Activated CD8-positive, alpha-beta T cell treated with anti-CD3 and anti-CD28 coated beads, Interleukin-2, amount 10 ng/mL, durations not matched to agents 7 days and 5 days (primary cell): ENCODE results near the gene BMPR1B. TPM values are rescaled to one million over a fixed set of nuclear protein-coding genes. Genes with fewer than 3 reads are reported as not detected.

Experiments
- ATAC-seq: fragments of 150-1000 bp; cut with Tn5 transposase; one replicate; pipeline ENCODE4 v1.10.0; 2021; ENCODE audit warnings: moderate library complexity
- CTCF ChIA-PET: fragments of 350-600 bp; sonication (Branson Sonifier 250); formaldehyde crosslinking; loops from one replicate; lab custom pipeline; 2021; ENCODE audit warnings: antibody characterized with exemption; lab: Charles Lee
- POLR2A ChIA-PET: fragments of 350-600 bp; sonication (Branson Sonifier 250); formaldehyde crosslinking; loops from one replicate; lab custom pipeline; 2021; ENCODE audit warnings: antibody characterized with exemption; lab: Charles Lee
- DNase-seq: peaks from one replicate; pipeline ENCODE4 v3.0.0-alpha.2; 2020
- H3K27ac Mint-ChIP-seq: one replicate; pipeline ENCODE4 v1.8.0; 2021; ENCODE audit warnings: mild to moderate bottlenecking, mixed read lengths
- H3K27me3 Mint-ChIP-seq: one replicate; pipeline ENCODE4 v1.8.0; 2021; ENCODE audit warnings: low read depth, mixed read lengths
- H3K36me3 Mint-ChIP-seq: one replicate; pipeline ENCODE4 v1.8.0; 2021; ENCODE audit warnings: low read depth, mixed read lengths
- H3K4me1 Mint-ChIP-seq: one replicate; pipeline ENCODE4 v1.8.0; 2021; ENCODE audit warnings: low read depth, mixed read lengths
- H3K4me3 Mint-ChIP-seq: one replicate; pipeline ENCODE4 v1.8.0; 2021; ENCODE audit warnings: mild to moderate bottlenecking, mixed read lengths
- H3K9me3 Mint-ChIP-seq: one replicate; pipeline ENCODE4 v1.8.0; 2022; ENCODE audit warnings: mixed read lengths; ENCODE audit not compliant: insufficient read depth
- total RNA-seq, 2 experiments: library from RNA; stranded (reverse); gene quantifications; one replicate each; pipeline ENCODE4 v1.2.3, GENCODE V29; 2021

Gene BMPR1B
- total RNA-seq, 2 experiments from 2014 or later, result not detected

DNA sequence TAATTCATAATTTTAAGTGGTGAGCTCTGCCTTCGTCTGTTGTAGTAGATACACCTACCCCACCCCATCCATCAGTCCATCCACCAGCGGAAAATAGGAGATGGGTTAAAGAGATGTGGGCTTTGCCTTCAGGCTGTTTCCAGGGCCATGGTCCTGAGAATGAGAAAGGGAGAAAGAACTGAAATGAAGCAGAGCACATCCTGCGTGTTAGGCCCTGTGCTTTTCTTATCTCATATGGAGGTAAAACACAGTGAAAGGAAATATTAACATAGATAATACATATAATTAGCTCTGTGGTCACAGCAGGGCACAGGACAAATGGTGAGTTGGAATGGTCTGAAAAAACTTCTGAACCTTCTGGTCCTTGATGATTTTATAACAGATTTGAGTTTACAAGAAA is 393.5 kb downstream of the BMPR1B start:
- DNase-seq (no peak), ATAC-seq (no peak)
- H3K36me3 Mint-ChIP-seq, result peaks cover 4% of the 10 kb centered on the region
- H3K4me3 Mint-ChIP-seq, result no peak overlapping the region
- ChIA-PET CTCF (no interaction called here), POLR2A (no interaction called here)
- H3K27ac Mint-ChIP-seq, result no peak overlapping the region
- peaks cover 27% of the 10 kb centered on the region for H3K4me1 Mint-ChIP-seq
- peaks cover 3% of the 10 kb centered on the region for H3K27me3 Mint-ChIP-seq
- H3K9me3 Mint-ChIP-seq, result no peaks in the 10 kb centered on the region

- Mint-ChIP-seq H3K27me3 (no peaks in the 10 kb centered on the region), H3K27ac (no peak overlapping the region), H3K9me3 (no peaks in the 10 kb centered on the region), H3K36me3 (peaks cover 4% of the 10 kb centered on the region), H3K4me1 (peaks cover 34% of the 10 kb centered on the region), H3K4me3 (no peak overlapping the region)
- no peak for ATAC-seq
- POLR2A ChIA-PET, result no interaction called here
- no peak for DNase-seq
- CTCF ChIA-PET, result no interaction called here
These were observed 395.4 kb downstream of the BMPR1B start for GRCh38 chr4:95153182-95153581.

- DNase-seq (peak; percentile 29), ATAC-seq (peak; percentile 87)
- H3K36me3 Mint-ChIP-seq, result peaks cover 4% of the 10 kb centered on the region
- H3K4me1 Mint-ChIP-seq, result peaks cover 32% of the 10 kb centered on the region
- H3K9me3 Mint-ChIP-seq, result no peaks in the 10 kb centered on the region
- ChIA-PET CTCF (interaction anchor here (0.9 to 4.1 kb wide), 3 partner anchors 8 to 30 kb away, joined by 3 to 35 read pairs (median 3); no protein-coding TSS in a partner anchor), POLR2A (no interaction called here)
- peaks cover 5% of the 10 kb centered on the region for H3K27me3 Mint-ChIP-seq
- peak overlapping the region; percentile 61 for H3K4me3 Mint-ChIP-seq
- peak overlapping the region; percentile 92 for H3K27ac Mint-ChIP-seq
These were observed 398.1 kb downstream of the BMPR1B start for GRCh38 chr4:95155759-95156451.

DNA sequence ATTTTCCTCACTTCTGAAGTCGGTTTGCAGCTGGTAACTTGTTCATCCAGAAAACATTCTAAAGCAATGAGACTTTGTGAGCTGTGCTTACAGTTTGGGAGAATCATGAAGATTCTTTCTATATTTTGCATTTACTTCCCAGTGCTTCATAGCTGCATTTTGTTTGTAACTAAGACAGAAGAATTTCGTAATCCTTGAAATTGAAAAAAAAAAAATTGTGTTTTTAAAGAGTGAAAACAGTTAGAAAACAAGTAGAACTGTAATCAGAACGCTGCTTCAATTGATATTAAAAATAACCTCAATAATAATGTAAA is 398.7 kb downstream of the BMPR1B start:
- Mint-ChIP-seq H3K36me3 (peaks cover 4% of the 10 kb centered on the region), H3K27me3 (peaks cover 5% of the 10 kb centered on the region), H3K27ac (peak overlapping the region; percentile 92), H3K4me3 (peak overlapping the region; percentile 61), H3K9me3 (no peaks in the 10 kb centered on the region), H3K4me1 (peaks cover 32% of the 10 kb centered on the region)
- DNase-seq, result no peak
- peak; percentile 6 for ATAC-seq
- ChIA-PET POLR2A (no interaction called here), CTCF (interaction anchor here (0.9 to 4.1 kb wide), 3 partner anchors 8 to 31 kb away, joined by 3 to 35 read pairs (median 3); no protein-coding TSS in a partner anchor)

- Mint-ChIP-seq H3K27ac (no peak overlapping the region), H3K27me3 (peaks cover 5% of the 10 kb centered on the region), H3K4me1 (peaks cover 32% of the 10 kb centered on the region), H3K4me3 (no peak overlapping the region), H3K9me3 (no peaks in the 10 kb centered on the region), H3K36me3 (peaks cover 4% of the 10 kb centered on the region)
- POLR2A ChIA-PET, result no interaction called here
- CTCF ChIA-PET, result interaction anchor here (4.1 kb wide), 1 partner anchor 10 kb away, joined by 35 read pairs; no protein-coding TSS in a partner anchor
- DNase-seq (no peak), ATAC-seq (no peak)
These were observed 399.8 kb downstream of the BMPR1B start for GRCh38 chr4:95157596-95157995.

- Mint-ChIP-seq H3K36me3 (peaks cover 4% of the 10 kb centered on the region), H3K9me3 (no peaks in the 10 kb centered on the region), H3K27ac (no peak overlapping the region), H3K4me1 (peaks cover 32% of the 10 kb centered on the region), H3K4me3 (no peak overlapping the region), H3K27me3 (peaks cover 8% of the 10 kb centered on the region)
- POLR2A ChIA-PET, result no interaction called here
- CTCF ChIA-PET, result interaction anchor here (4.1 kb wide), 1 partner anchor 9 kb away, joined by 35 read pairs; no protein-coding TSS in a partner anchor
- DNase-seq (no peak), ATAC-seq (no peak)
These were observed 400.3 kb downstream of the BMPR1B start for GRCh38 chr4:95158045-95158444.

DNA sequence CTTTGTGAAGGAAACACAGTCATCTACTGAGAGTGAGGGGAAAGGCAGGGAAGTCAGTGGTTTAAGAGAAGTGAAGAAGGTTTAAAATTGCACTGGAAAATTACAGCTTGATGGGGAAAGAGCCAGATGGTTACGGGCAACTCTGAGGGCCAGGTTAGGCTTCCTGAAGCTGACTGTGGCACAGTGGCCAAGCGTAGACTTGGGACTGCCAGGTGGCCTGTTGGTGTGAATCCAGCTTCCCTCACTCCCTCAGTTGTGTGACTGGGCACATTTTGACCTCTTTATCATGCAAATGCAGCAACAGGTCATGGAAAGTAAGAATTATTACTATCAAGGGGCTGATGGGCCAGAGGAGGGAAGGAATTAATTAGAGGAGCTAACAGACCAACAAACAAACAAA is 400.9 kb downstream of the BMPR1B start:
- ChIA-PET POLR2A (no interaction called here), CTCF (no interaction called here)
- Mint-ChIP-seq H3K9me3 (no peaks in the 10 kb centered on the region), H3K27me3 (peaks cover 8% of the 10 kb centered on the region), H3K27ac (no peak overlapping the region), H3K4me1 (peaks cover 32% of the 10 kb centered on the region), H3K36me3 (peaks cover 4% of the 10 kb centered on the region), H3K4me3 (no peak overlapping the region)
- ATAC-seq (no peak), DNase-seq (no peak)

DNA sequence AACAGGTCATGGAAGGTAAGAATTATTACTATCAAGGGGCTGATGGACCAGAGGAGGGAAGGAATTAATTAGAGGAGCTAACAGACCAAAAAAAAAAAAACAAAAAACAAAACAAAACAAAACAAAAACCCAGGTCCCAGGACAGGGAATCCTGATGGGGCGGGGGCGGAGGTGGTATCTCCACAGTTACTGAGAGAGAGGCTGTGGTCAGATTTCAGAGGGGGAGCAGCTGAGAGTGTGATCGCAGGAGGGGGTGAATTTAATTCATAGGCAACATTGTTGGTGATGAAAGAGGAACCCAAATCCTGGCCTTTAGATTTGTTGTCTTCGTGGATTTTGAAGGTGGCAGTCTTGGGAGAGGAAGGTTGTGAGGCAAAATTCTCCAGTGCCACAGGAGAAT is 401.6 kb downstream of the BMPR1B start:
- no peak for DNase-seq
- ChIA-PET POLR2A (no interaction called here), CTCF (no interaction called here)
- no peaks in the 10 kb centered on the region for H3K9me3 Mint-ChIP-seq
- H3K27me3 Mint-ChIP-seq, result peaks cover 8% of the 10 kb centered on the region
- no peak for ATAC-seq
- H3K36me3 Mint-ChIP-seq, result peaks cover 4% of the 10 kb centered on the region
- no peak overlapping the region for H3K4me3 Mint-ChIP-seq
- H3K4me1 Mint-ChIP-seq, result peaks cover 30% of the 10 kb centered on the region
- no peak overlapping the region for H3K27ac Mint-ChIP-seq

GRCh38 chr4:95161781-95162469 is 404.2 kb downstream of the BMPR1B start:
- H3K9me3 Mint-ChIP-seq, result no peaks in the 10 kb centered on the region
- CTCF ChIA-PET, result no interaction called here
- ATAC-seq, result no peak

DNA sequence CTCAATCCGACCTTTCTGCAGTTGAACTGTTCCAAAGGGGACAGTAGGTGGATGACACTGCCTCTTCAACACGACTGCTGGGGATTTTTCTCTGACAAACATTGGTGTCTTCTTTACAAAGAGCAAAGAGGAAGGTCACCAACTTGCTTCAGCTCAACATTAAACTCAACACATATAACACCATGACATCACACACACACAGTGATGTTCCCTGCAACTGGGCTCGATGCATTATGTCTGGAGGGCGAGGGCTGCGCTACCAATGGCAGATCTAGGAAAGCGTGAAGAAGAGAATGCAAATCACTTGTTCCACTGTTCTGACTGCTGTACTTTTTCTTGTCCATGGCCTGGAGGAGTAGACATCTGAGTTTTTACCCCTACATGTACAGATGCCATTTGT is 405.1 kb downstream of the BMPR1B start:
- Mint-ChIP-seq H3K9me3 (no peaks in the 10 kb centered on the region), H3K4me1 (peaks cover 8% of the 10 kb centered on the region), H3K27me3 (peaks cover 8% of the 10 kb centered on the region), H3K4me3 (no peak overlapping the region), H3K27ac (no peak overlapping the region), H3K36me3 (no peaks in the 10 kb centered on the region)
- no peak for ATAC-seq
- no peak for DNase-seq
- POLR2A ChIA-PET, result no interaction called here
- CTCF ChIA-PET, result no interaction called here

More at GRCh38 chr4:95161781-95162469, 404.2 kb downstream of the BMPR1B start:
- POLR2A ChIA-PET, result no interaction called here
- Mint-ChIP-seq H3K27ac (no peak overlapping the region), H3K4me1 (peaks cover 8% of the 10 kb centered on the region), H3K36me3 (no peaks in the 10 kb centered on the region), H3K4me3 (no peak overlapping the region), H3K27me3 (peaks cover 8% of the 10 kb centered on the region)
- no peak for DNase-seq

DNA sequence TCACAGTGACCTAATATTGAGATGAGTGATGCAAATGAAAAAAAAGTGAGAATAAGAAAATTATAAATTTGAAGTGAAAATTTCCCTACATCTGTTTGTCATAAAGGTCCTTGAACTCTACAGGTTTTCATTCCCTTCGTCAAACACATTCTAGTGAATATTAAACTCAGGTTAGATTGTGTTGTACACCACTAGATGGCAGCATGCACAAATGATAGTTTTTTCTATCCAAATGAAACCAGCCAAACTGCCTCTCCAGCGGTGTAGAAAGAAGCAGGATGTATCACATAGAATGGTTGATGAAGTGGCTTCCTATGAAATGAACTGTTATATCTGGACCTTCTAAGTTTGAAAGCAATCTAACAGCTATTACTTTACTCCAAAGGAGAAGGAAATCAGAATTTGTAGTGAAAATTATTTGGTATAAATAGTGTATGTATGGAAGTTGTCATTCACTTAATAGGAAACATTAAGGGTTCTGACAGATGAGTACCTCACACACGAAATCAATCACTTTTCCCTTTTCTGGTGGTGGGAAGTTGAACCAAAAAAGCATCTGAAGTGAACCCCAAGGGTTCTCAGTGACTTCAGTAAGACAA is 408.3 kb downstream of the BMPR1B start:
- ATAC-seq, result peak; percentile 80
- ChIA-PET POLR2A (interaction anchor here (0.9 kb wide), 1 partner anchor 27 kb away, joined by 3 read pairs; no protein-coding TSS in a partner anchor), CTCF (interaction anchor here (0.7 to 6.0 kb wide), 11 partner anchors 10 to 1186 kb away, joined by 3 to 35 read pairs (median 4); no protein-coding TSS in a partner anchor)

GRCh38 chr4:95167805-95168204 is 410.1 kb downstream of the BMPR1B start:
- no peaks in the 10 kb centered on the region for H3K9me3 Mint-ChIP-seq
- H3K4me3 Mint-ChIP-seq, result no peak overlapping the region
- no peaks in the 10 kb centered on the region for H3K4me1 Mint-ChIP-seq
- ATAC-seq, result no peak
- no peak overlapping the region for H3K27ac Mint-ChIP-seq
- POLR2A ChIA-PET, result no interaction called here
- peaks cover 2% of the 10 kb centered on the region for H3K27me3 Mint-ChIP-seq
- CTCF ChIA-PET, result interaction anchor here (1.2 to 6.0 kb wide), 2 partner anchors 12 to 195 kb away, joined by 4 to 35 read pairs; no protein-coding TSS in a partner anchor
- H3K36me3 Mint-ChIP-seq, result no peaks in the 10 kb centered on the region
- no peak for DNase-seq

More for the DNA sequence above, 408.3 kb downstream of the BMPR1B start:
- Mint-ChIP-seq H3K27me3 (peaks cover 3% of the 10 kb centered on the region), H3K36me3 (no peaks in the 10 kb centered on the region), H3K9me3 (no peaks in the 10 kb centered on the region), H3K4me1 (no peaks in the 10 kb centered on the region), H3K27ac (no peak overlapping the region), H3K4me3 (no peak overlapping the region)
- peak; percentile 67 for DNase-seq
